Measurements from ENCODE around the gene TSPAN18.

DNA sequence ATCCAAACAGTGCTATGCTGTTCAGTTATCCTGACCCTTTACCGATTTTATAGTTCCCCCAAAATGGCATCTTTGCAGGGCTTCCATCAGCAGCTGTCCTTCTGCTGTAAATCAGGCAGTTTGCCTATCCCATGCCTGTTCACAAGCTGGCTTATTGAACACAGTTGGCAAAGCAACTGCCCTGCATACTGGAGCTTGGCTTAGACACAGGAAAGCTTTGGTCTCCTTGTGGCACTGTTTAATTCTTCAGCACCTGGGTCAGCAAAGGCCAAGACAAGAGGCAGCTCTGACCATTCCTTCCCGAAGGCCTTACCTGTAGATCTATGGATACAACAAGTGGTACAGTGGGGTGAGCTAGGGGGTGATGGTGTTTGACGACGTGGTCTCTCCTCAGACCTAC, 32.2 kb downstream of the TSPAN18 start:
- no peak for TF ChIP-seq TAF1 (IDR thresholded peaks at IDR 0.05; ENCODE audit: borderline replicate concordance, low read depth, low read length)
- no peak for TF ChIP-seq POLR2A (IDR thresholded peaks at IDR 0.05; ENCODE audit: low read depth, low read length)
- TF ChIP-seq POLR2AphosphoS5 (IDR thresholded peaks at IDR 0.05; ENCODE audit: low read depth, low read length): no peak
